IgD-negative memory B cell (primary cell): ENCODE results near the gene GRIP2. TPM values are rescaled to one million over a fixed set of nuclear protein-coding genes. Genes with fewer than 3 reads are reported as not detected.

Source experiments
- H3K27ac Mint-ChIP-seq, 3 donors: one replicate each; pipeline ENCODE4 v1.8.0; 2020 to 2022; ENCODE audit warnings: mild to moderate bottlenecking in 3 of 3, mixed read lengths in 3 of 3, moderate library complexity in 1 of 3
- H3K27me3 Mint-ChIP-seq: one replicate; pipeline ENCODE4 v1.8.0; 2021; ENCODE audit warnings: mixed read lengths
- H3K36me3 Mint-ChIP-seq: one replicate; pipeline ENCODE4 v1.8.0; 2020; ENCODE audit warnings: mild to moderate bottlenecking, mixed read lengths
- H3K4me1 Mint-ChIP-seq, 3 donors: one replicate each; pipeline ENCODE4 v1.8.0; 2020 to 2022; ENCODE audit warnings: mixed read lengths in 3 of 3, mild to moderate bottlenecking in 1 of 3
- H3K4me3 Mint-ChIP-seq, 4 donors: one replicate each; pipeline ENCODE4 v1.8.0; 2020 to 2022; ENCODE audit warnings: mild to moderate bottlenecking in 4 of 4, mixed read lengths in 4 of 4, moderate library complexity in 3 of 4
- H3K9me3 Mint-ChIP-seq, 3 donors: one replicate each; pipeline ENCODE4 v1.8.0; 2020 to 2021; ENCODE audit warnings: mixed read lengths in 3 of 3, mild to moderate bottlenecking in 1 of 3
- polyA plus RNA-seq: library from polyadenylated mRNA; unstranded; fragments of 300-500 nt; fragmentation: Illumina TruSeq; gene quantifications from one replicate; pipeline ENCODE4 v1.2.3, GENCODE V29; 2021

GRIP2 gene
- polyA plus RNA-seq, 1 donor from 2014 or later = not detected

- no peak overlapping the region for H3K4me3 Mint-ChIP-seq
Observed at GRCh38 chr3:14440531-14441239, 99.5 kb downstream of the GRIP2 start.

GRCh38 chr3:14440168-14440518 lies 100.0 kb downstream of the GRIP2 start:
- Mint-ChIP-seq H3K27ac (peak overlapping the region in 2 of 3 donors; percentile 58 to 83), H3K4me3 (peak overlapping the region in 1 of 4 donors; percentile 72), H3K36me3 (peaks cover 2% of the 10 kb centered on the region), H3K9me3 (no peaks in the 10 kb centered on the region), H3K4me1 (peaks cover 25 to 28% (median 26%) of the 10 kb centered on the region in 3 donors), H3K27me3 (no peaks in the 10 kb centered on the region)

More at GRCh38 chr3:14440531-14441239, 99.5 kb downstream of the GRIP2 start:
- H3K9me3 Mint-ChIP-seq = no peaks in the 10 kb centered on the region
- H3K4me1 Mint-ChIP-seq = peaks cover 24 to 26% (median 24%) of the 10 kb centered on the region in 3 donors
- H3K36me3 Mint-ChIP-seq = peaks cover 4% of the 10 kb centered on the region
- peak overlapping the region in 2 of 3 donors; percentile 58 to 78 for H3K27ac Mint-ChIP-seq
- no peaks in the 10 kb centered on the region for H3K27me3 Mint-ChIP-seq

GRCh38 chr3:14439501-14440167 lies 100.5 kb downstream of the GRIP2 start:
- Mint-ChIP-seq H3K9me3 (no peaks in the 10 kb centered on the region), H3K4me3 (peak overlapping the region in 2 of 4 donors; percentile 63 to 70), H3K27me3 (no peaks in the 10 kb centered on the region), H3K36me3 (peaks cover 2% of the 10 kb centered on the region), H3K4me1 (peaks cover 28 to 31% (median 29%) of the 10 kb centered on the region in 3 donors), H3K27ac (peak overlapping the region; percentile 58 to 83 (median 65))

Other genes starting within 250 kb of the GRIP2 start
- 7.6 TPM for gene SLC6A6, start 137.7 kb downstream of the GRIP2 start, polyA plus RNA-seq
- 38.8 TPM for gene CCDC174, start 111.4 kb upstream of the GRIP2 start, polyA plus RNA-seq
- gene C3orf20, start 134.8 kb upstream of the GRIP2 start, polyA plus RNA-seq = not detected